CD4-positive, alpha-beta T cell treated with Interferon alpha-2 for 1 hour (primary cell): ENCODE results near the gene KRT38.
A peak's percentile ranks its signal among the peaks of the same experiment; 100 is the strongest.

ENCODE experiments used
- DNase-seq, 2 donors: peaks; one replicate each; pipeline ENCODE4 v3.0.0-alpha.2; 2020 to 2022

Gene KRT38

GRCh38 chr17:41440531-41441033 is at the start of gene KRT38:
Gene KRT38 (minus strand): TSS chr17:41440983. CDS start chr17:41440921, 62 bp downstream.
- DNase-seq = no peak

GRCh38 chr17:41489531-41489930 is 48.7 kb upstream of the KRT38 start, which contains the start of gene KRT36:
Gene KRT36 (minus strand): TSS chr17:41489910. CDS start chr17:41489864, 46 bp downstream.
- no peak for DNase-seq

DNA sequence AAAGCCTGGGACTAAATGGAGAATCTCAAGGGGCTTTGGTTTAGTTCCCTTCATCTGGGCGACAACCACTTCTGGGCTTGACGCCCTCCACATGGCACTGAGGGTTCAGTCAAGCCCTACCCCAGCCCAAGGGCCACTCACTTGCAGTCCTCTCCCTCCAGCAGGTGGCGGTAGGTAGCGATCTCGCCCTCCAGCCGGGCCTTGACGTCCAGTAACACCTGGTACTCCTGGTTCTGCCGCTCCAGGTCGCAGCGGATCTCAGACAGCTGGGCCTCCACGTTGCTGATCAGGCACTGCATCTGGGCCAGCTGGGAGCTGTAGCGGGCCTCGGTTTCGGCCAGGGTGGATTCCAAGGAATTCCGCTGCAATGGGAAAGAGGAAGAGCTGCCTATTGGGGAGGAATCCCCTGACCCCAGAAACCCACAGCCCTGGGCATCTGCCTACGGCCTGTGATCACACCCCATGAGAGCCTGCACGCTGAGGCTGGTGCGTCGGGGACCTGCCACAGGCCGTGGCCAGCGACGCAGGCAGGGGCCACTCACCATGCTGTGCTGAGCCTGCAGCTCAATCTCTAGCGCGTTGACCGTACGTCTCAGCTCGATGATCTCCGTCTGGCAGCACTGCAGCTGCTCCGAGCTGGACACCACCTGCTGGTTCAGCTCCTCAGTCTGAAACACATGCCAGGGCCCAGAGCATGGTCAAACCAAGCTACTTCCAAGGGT is 46.2 kb upstream of the KRT38 start:
- DNase-seq = peak in 1 of 2 donors; percentile 20

- no peak for DNase-seq
Observed at GRCh38 chr17:41486316-41486715, 45.5 kb upstream of the KRT38 start.

GRCh38 chr17:41484920-41485904 is 44.4 kb upstream of the KRT38 start:
- DNase-seq = no peak

GRCh38 chr17:41483991-41484826 is 43.4 kb upstream of the KRT38 start:
- DNase-seq = no peak

GRCh38 chr17:41483531-41483930 is 42.7 kb upstream of the KRT38 start:
- no peak for DNase-seq

- no peak for DNase-seq
Observed at GRCh38 chr17:41481036-41481435, 40.3 kb upstream of the KRT38 start, which contains the start of gene KRT35. Gene KRT35 (minus strand): TSS chr17:41481151. CDS start chr17:41481097, 54 bp downstream.

- no peak for DNase-seq
Observed at GRCh38 chr17:41480581-41480980, 39.8 kb upstream of the KRT38 start.

DNA sequence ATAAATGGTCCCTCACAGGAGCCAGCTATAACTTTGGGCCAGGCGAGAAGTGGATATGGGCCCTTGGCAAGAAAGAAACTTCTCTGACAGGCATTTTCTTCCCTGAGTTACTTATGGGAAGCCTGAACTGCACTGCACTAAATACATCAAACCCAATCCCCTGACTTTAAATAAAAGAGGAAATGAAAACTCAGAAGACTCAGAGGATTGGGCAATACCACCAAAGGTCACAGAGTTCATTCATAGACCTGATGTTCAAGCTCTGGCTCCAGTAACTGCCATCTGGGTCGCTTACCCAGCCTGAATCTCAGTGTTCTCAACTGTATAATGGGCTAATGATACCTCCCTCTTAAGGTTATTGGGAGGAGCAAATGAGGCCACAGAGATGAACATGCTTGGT is 39.4 kb upstream of the KRT38 start:
- no peak for DNase-seq

GRCh38 chr17:41478237-41478636 is 37.5 kb upstream of the KRT38 start:
- no peak for DNase-seq

DNA sequence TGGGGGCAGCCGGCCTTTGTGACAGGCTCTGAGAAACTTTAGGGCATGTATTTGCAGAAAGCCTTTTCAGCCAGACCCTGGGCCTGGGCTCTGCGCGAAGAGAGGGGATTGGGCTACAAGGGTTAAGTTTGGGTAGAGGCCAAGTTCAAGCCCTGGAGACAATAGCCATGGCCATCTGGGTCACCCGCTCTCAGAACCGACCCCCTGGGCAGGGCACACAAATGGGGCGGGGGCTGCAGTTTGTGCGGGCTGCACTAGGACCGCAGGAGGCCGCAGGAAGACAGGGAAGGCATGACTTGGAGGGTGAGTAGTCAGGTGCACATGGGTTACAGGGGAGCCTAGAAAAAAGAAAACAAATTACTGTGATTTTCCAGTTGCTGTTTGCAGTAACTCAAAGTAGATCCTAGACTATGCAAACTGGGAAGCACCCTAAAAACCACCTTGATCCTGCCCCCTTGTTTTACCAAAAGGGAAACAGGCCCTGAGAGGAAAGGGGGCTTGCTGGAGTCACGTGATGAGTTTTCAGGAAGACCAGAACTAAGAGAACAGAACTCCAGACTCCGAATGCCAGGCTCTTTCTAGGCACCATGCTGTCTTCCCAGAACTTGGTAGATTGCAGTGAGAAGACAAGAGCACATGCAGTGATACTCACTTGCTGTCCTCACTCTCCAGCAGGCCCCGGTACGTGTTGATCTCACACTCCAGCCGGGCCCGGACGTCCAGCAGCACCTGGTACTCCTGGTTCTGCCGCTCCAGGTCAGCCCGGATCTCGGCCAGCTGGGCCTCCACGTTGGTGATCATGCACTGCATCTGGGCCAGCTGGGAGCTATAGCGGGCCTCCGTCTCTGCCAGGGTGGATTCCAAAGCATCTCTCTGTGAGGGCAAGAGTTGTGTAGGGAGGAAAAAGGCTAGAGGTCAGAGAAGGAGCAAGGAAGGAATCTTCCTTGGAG is 36.4 kb upstream of the KRT38 start:
- DNase-seq = no peak

DNA sequence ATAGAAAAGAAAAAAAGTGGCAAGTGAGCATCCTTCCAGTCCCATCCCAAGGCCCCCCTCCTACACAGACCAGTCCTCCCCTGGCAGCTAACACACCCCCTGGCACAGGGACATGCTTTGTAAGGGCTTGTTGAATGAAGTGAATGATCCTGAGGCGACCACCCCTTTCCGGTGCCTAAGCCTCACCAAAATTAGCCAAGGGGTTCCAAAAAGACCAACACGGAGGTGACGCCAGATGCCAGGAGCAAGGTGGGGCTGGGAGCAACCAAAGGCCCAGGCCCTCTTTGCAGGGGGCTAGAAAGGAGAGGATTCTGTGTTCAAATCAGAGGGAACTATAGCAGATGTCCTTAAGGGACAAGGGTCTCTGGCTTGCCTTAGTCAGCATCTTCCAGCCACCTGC is 34.6 kb upstream of the KRT38 start:
- DNase-seq = no peak

DNA sequence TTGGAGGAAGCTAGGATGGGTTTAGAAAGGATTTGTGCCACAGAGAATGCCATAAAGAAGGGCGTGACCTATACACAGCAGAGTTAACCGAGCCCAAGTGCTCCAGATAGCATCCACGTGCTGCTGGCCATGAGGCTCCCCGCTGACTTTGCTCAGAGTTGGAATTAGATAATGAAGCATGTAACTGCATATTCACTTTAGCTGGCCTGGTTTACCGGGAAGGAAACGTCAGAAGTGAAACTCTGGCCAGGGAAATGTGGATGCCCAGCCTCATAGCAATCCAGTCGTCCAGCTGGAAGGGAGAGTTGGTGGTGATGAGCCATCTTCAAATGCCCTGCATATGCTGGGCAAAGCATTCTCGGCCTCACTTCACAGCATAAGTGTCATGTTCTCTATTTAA is 34.1 kb upstream of the KRT38 start:
- DNase-seq = no peak

DNA sequence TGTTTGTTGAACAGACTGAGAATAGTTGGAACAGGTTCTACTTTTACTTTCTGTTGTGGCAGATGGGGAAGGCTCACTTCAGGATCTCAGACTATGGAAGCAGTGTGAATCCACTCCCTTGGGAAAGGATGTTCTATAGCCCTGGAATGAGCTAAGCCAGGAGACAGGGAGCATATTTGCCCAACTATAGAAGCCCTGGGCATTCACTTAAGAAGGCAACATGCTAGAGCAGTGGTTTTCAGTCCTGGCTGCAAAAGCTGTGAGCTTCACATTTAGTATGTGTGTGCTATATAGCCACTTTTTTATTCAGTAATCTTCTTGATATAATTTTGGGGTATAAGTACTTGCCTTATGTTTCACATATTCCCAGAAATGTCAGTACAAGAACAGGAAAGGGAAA is 27.6 kb upstream of the KRT38 start:
- no peak for DNase-seq

DNA sequence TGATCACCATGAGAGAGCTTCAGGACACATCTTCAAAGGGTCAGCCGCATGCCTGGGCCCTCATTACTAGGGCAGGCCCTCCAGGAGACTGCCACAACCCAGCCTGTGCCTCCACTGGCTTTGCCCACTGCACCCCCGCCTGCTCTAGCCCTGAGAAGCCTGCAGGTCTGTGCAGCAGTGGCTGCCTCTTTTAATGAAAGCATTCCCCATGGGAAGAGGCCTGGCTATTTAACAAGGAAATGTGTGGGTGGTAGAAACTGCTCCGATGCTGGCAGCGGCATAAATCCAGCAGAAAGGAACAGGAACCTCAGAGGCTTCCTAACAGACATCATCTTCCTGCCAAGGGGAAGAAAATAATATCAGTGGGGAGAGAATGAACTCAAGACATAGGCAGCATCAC is 26.8 kb upstream of the KRT38 start:
- no peak for DNase-seq

DNA sequence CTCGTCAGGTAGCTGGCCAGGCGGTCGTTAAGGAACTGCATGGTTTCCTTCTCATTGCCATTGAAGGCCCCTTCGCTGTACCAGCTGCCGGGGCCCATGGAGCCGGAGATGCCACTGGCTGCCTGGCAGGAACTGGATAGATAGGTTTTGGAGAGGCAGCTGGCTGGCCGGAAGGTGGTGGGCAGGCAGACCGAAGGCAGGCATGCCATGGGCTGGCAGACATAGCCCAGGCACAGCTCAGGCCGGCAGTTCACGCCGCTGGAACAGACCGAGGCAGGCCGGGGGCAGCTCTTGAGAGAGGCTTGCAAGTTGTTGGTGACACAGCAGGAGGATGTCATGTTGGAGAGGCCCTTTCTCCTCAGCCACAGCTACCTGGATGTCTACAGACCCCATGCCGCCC is 26.2 kb upstream of the KRT38 start, which contains the start of gene KRT32:
TSS of gene KRT32 (minus strand) at position 399 of the 400 bp plus-strand sequence. CDS start at position 338, 61 bp downstream.
- no peak for DNase-seq

DNA sequence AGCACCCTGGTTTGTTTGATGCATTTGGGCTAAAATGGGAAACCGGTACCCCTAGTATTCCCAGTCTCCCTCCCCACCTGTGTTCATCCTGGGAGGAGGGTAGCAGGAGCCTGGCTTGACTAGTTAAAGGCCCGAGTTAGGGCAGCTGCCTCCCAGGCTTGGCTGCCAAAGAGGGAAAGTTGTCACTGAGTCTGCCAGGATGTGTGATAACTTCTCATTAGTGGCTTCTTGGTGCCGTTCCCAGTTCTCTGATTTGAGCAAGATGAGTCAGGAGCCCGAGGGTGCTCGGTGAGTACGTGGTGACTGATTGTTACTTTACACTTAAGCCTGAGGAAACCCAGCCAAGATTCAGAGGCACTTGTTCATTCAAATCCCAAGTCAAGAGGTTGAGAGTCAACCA is 23.9 kb upstream of the KRT38 start:
- no peak for DNase-seq

DNA sequence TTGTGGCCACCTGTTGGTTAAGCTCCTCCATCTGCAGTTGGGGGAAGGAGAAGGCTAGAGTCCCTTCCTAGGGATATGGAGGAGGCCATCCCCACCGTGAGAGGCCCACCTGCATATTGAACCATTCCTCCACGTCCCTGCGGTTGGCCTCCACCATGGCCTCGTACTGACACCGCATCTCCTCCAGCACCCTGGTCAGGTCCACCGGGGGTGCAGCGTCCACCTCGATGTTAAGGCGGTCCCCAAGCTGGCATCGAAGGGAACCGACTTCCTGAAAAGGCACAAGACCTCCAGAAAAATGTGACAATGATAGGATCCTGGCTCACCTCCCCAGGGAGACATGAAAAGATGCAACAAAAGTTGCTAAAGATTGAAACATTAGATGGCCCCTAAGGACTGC is 23.4 kb upstream of the KRT38 start:
- DNase-seq = no peak

DNA sequence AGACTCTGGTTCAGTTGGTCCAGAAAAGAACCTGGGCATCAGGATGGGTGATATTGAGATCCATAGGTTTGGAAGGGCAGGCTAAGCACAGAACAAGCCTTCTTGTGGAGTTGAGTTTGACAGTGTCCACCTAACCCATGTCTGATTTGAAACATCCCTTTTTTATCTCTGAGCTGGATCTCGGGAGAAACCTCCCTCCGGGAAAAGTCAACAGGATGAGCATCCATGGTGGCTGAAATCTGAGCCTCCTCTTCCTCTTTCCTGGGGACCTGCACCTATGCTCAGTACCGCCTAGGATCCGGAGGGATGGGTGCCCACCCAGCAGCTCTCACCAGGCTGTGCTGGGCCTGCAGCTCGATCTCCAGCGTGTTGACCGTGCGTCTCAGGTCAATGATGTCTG is 23.0 kb upstream of the KRT38 start:
- no peak for DNase-seq

GRCh38 chr17:41462705-41463104 is 21.9 kb upstream of the KRT38 start:
- no peak for DNase-seq
